GM12878 (cell line): ENCODE results near the gene TBL1XR1. TPM values are rescaled to one million over a fixed set of nuclear protein-coding genes. Genes with fewer than 3 reads are reported as not detected.

Experiments
- ATAC-seq: fragments of 200-7000 bp; cut with Tn5 transposase; 3 replicates; pipeline ENCODE4 v1.9.1; 2020; ENCODE audit warnings: mild to moderate bottlenecking, moderate library complexity
- BruUV-seq: library from RNA; stranded (reverse); fragments of 400-500 nt; replicated peaks from 2 replicates; lab custom pipeline; 2021; lab: Mats Ljungman, UMichigan
- CTCF ChIA-PET: fragments of 300-600 bp; sonication (Branson Sonifier 250); formaldehyde crosslinking; extraction: SDS; loops from one replicate; lab custom pipeline; 2021; ENCODE audit warnings: inconsistent platforms; lab: Yijun Ruan, JAX
- POLR2A ChIA-PET: fragments of 350-600 bp; formaldehyde crosslinking; extraction: SDS; loops from one replicate; lab custom pipeline; 2021; ENCODE audit warnings: inconsistent platforms; lab: Charles Lee
- RAD21 ChIA-PET: fragments of 300-600 bp; sonication (Branson Sonifier 250); formaldehyde crosslinking; loops from one replicate; lab custom pipeline; 2023; ENCODE audit warnings: antibody characterized with exemption; ENCODE audit not compliant: unreplicated experiment; lab: Charles Lee
- SMC1A ChIA-PET: fragments of 300-600 bp; sonication (Branson Sonifier 250); formaldehyde crosslinking; loops from one replicate; lab custom pipeline; 2023; ENCODE audit not compliant: unreplicated experiment, uncharacterized antibody; lab: Charles Lee
- DNase-seq: peaks from one replicate; pipeline ENCODE4 v3.0.0-alpha.2; 2011; ENCODE audit warnings: low read depth, low spot score
- FAIRE-seq: peaks from 3 replicates; lab custom pipeline; 2011; peaks lifted over from hg19 to GRCh38; lab: Jason Lieb, UNC
- H2AFZ ChIP-seq: 2 replicates; pipeline ENCODE4 v1.6.0; 2011; ENCODE audit warnings: low read depth, low read length, control low read depth; ENCODE audit not compliant: control insufficient read depth
- H3K27ac ChIP-seq: 2 replicates; pipeline ENCODE4 v1.5.1; 2011; ENCODE audit warnings: control low read depth; ENCODE audit not compliant: control insufficient read depth, insufficient read depth
- H3K27me3 ChIP-seq, 2 experiments: replicated peaks in 1 of 2; 2 replicates each; pipeline versions ENCODE4 v1.6.0 to v1.6.1; 2011; ENCODE audit warnings: low read length in 1 of 2; ENCODE audit not compliant: control insufficient read depth in 2 of 2, insufficient read depth in 2 of 2
- H3K36me3 ChIP-seq, 2 experiments: 2 replicates each; pipeline ENCODE4 v1.5.1; 2011; ENCODE audit warnings: low read length in 1 of 2; ENCODE audit not compliant: control insufficient read depth in 2 of 2, insufficient read depth in 2 of 2
- H3K4me1 ChIP-seq: 2 replicates; pipeline ENCODE4 v1.6.1; 2011; ENCODE audit warnings: mild to moderate bottlenecking, low read length, moderate library complexity, mixed read lengths; ENCODE audit not compliant: control insufficient read depth, insufficient read depth
- H3K4me2 ChIP-seq: 2 replicates; pipeline ENCODE4 v1.6.0; 2011; ENCODE audit warnings: control low read depth; ENCODE audit not compliant: control insufficient read depth, insufficient read depth
- H3K4me3 ChIP-seq: fragments of 200-600 bp; sonication (generic); 2 replicates; pipeline ENCODE4 v1.5.1; 2016
- H3K79me2 ChIP-seq: 2 replicates; pipeline ENCODE4 v1.6.0; 2011; ENCODE audit warnings: low read length; ENCODE audit not compliant: control insufficient read depth, insufficient read depth
- H3K9ac ChIP-seq: 2 replicates; pipeline ENCODE4 v1.8.0; 2011; ENCODE audit warnings: low read length, control low read depth, mixed read lengths; ENCODE audit not compliant: control insufficient read depth, insufficient read depth
- H3K9me3 ChIP-seq: replicated peaks from 3 replicates; pipeline ENCODE4 v1.5.1; 2011; ENCODE audit warnings: mild to moderate bottlenecking, low read length; ENCODE audit not compliant: control insufficient read depth, insufficient read depth
- H4K20me1 ChIP-seq: 2 replicates; pipeline ENCODE4 v1.6.0; 2011; ENCODE audit not compliant: control insufficient read depth, insufficient read depth
- BHLHE40 ChIP-seq, 2 experiments: fragments of 450-650 bp in 1 of 2; IDR thresholded peaks; 2 replicates each; pipeline ENCODE4 v1.6.1; 2011 to 2017; ENCODE audit warnings: low read depth in 2 of 2, borderline replicate concordance in 1 of 2, improper control_type of control experiment in 1 of 2, low read length in 1 of 2, mild to moderate bottlenecking in 1 of 2
- CBX5 ChIP-seq: sonication (generic); IDR thresholded peaks from 2 replicates; pipeline ENCODE4 v1.6.1; 2016; ENCODE audit warnings: low read depth, moderate library complexity, mild to moderate bottlenecking, inconsistent platforms
- CEBPB ChIP-seq, 2 experiments: fragments of 150-350 bp in 1 of 2; IDR thresholded peaks; 2 replicates each; pipeline ENCODE4 v1.6.1; 2012 to 2014; ENCODE audit warnings: low read depth in 2 of 2, low read length in 2 of 2, borderline replicate concordance in 1 of 2, inconsistent platforms in 1 of 2
- CREB1 ChIP-seq: IDR thresholded peaks from 2 replicates; pipeline ENCODE4 v1.6.1; 2012; ENCODE audit warnings: low read depth, mild to moderate bottlenecking, inconsistent platforms
- DPF2 ChIP-seq: fragments of 450-650 bp; IDR thresholded peaks from 2 replicates; pipeline ENCODE4 v1.6.1; 2017; ENCODE audit warnings: mild to moderate bottlenecking
- EGR1 ChIP-seq, 2 experiments: IDR thresholded peaks; 1 replicate in 1 of 2; 2 replicates in 1 of 2; pipeline ENCODE4 v1.6.1; 2011 to 2012; ENCODE audit warnings: low read depth in 2 of 2, low read length in 2 of 2, borderline replicate concordance in 1 of 2, mild to moderate bottlenecking in 1 of 2, moderate library complexity in 1 of 2
- ETV6 ChIP-seq, 2 experiments: fragments of 450-650 bp in 1 of 2; IDR thresholded peaks in 1 of 2; conservative IDR thresholded peaks in 1 of 2; 2 replicates each; pipeline ENCODE4 v1.6.1; 2014; ENCODE audit warnings: antibody characterized with exemption in 1 of 2, borderline replicate concordance in 1 of 2, low read depth in 1 of 2, mild to moderate bottlenecking in 1 of 2, moderate library complexity in 1 of 2
- EZH2 ChIP-seq: IDR thresholded peaks from 2 replicates; pipeline ENCODE4 v1.6.1; 2012; ENCODE audit warnings: low read depth, mild to moderate bottlenecking, control low read depth, inconsistent platforms, low read length, borderline replicate concordance; ENCODE audit not compliant: control insufficient read depth
- IRF4 ChIP-seq: IDR thresholded peaks from 2 replicates; pipeline ENCODE4 v1.6.1; 2011; ENCODE audit warnings: low read depth, low read length
- JUND ChIP-seq: IDR thresholded peaks from 2 replicates; pipeline ENCODE4 v1.6.1; 2012; ENCODE audit warnings: low read depth, mild to moderate bottlenecking, low read length, improper control_type of control experiment, moderate library complexity
- SRF ChIP-seq, 2 experiments: IDR thresholded peaks; 2 replicates each; pipeline ENCODE4 v1.6.1; 2011; ENCODE audit warnings: low read depth in 2 of 2, low read length in 2 of 2, mild to moderate bottlenecking in 1 of 2, moderate library complexity in 1 of 2
- SUZ12 ChIP-seq: fragments of 200-600 bp; sonication (generic); IDR thresholded peaks from one replicate; pipeline ENCODE4 v1.6.1; 2018; ENCODE audit warnings: antibody characterized with exemption, mild to moderate bottlenecking; ENCODE audit not compliant: unreplicated experiment
- WGBS: methylation state at CpG from one replicate; pipeline ENCODE4 v1.1.6; 2016; ENCODE audit warnings: low lambda C conversion rate; ENCODE audit not compliant: insufficient replicate concordance, insufficient coverage; ENCODE audit errors: missing lambda C conversion rate; 5-methylcytosine and 5-hydroxymethylcytosine counted together
- in situ Hi-C: fragments of 300-500 bp; cut with MboI; formaldehyde crosslinking; loops from 9 replicates; pipeline ENCODE4 v1.14.3; 2018; ENCODE audit warnings: mixed read lengths
- intact Hi-C: fragments of 100-400 bp; cut with micrococcal nuclease; formaldehyde crosslinking; loops from one replicate; pipeline ENCODE4 v1.14.2; 2022; ENCODE audit not compliant: unreplicated experiment
- polyA plus RNA-seq, 11 experiments: library from polyadenylated mRNA; depleted of rRNA in 4 of 11; unstranded in 6 of 11; stranded (reverse) in 5 of 11; fragments of >200 nt; fragmentation: Nextera tagmentation in 4 of 11; fragmentation: Illumina TruSeq in 1 of 11; extraction: Ambion mirVana in 4 of 11; extraction: Trizol in 1 of 11; gene quantifications; 1 replicate in 1 of 11; 2 replicates in 10 of 11; pipeline versions ENCODE4 v1.2.1 to v1.2.3, GENCODE V29; 2011 to 2016; ENCODE audit warnings: inconsistent platforms in 2 of 11, missing spikeins in 2 of 11, low read depth in 1 of 11
- total RNA-seq, 4 experiments: library from RNA; depleted of rRNA in 3 of 4; stranded (reverse); fragments of >200 nt in 3 of 4; fragmentation: Illumina TruSeq in 1 of 4; extraction: Trizol in 1 of 4; gene quantifications; 2 replicates each; pipeline versions ENCODE4 v1.2.1 to v1.2.3, GENCODE V29; 2013 to 2021
- TF ChIP-seq, protein P1 (sequence below): IDR thresholded peaks from 2 replicates; pipeline ENCODE4 v1.6.1; 2012; ENCODE audit warnings: low read depth, low read length, improper control_type of control experiment
- TF ChIP-seq, protein P2 (sequence below): IDR thresholded peaks from 2 replicates; pipeline ENCODE4 v1.6.1; 2011; ENCODE audit warnings: low read depth, mild to moderate bottlenecking, low read length, moderate library complexity, borderline replicate concordance; ENCODE audit errors: extremely low read depth
- TF ChIP-seq, protein P3 (sequence below): fragments of 450-650 bp; IDR thresholded peaks from 2 replicates; pipeline ENCODE4 v1.6.1; 2016; ENCODE audit warnings: mild to moderate bottlenecking
- TF ChIP-seq, protein P4 (sequence below): IDR thresholded peaks from 2 replicates; pipeline ENCODE4 v1.6.1; 2011; ENCODE audit warnings: low read depth, low read length, improper control_type of control experiment, borderline replicate concordance
- TF ChIP-seq, protein P5 (sequence below): fragments of 450-650 bp; IDR thresholded peaks from 2 replicates; pipeline ENCODE4 v1.6.1; 2017; ENCODE audit warnings: mild to moderate bottlenecking, moderate library complexity

TBL1XR1 gene
- total and polyA plus RNA-seq, 10 of the 15 experiments (the other 5 are each of a cell fraction or from before 2014, with no cell fraction given) = 13.0 to 115 (median 60.4) TPM

DNA sequence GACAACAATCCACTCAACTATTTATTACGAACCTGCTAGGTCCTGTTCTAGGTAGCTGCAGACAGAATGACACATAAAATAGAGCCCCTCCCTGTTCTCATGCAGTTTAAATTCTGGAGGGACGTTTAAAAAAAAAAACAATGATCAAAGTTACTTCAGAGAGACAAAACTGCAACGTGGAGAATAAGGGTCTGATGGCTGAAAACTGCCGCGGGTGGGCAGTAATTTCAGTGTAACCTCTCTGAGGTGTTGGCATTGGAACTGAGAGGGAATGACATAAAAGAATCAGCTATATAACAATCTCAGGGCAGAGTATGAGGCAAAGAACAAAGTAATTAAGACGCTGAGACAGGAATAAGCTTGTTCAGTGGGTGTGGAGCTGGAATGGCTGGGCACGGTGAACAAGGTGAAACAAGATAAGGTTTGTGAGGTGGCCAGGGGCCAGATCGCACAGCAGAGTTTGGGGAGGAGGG is 19.5 kb downstream of the TBL1XR1 start:
- H3K9ac ChIP-seq = no peak overlapping the region
- ATAC-seq = no peak
- H3K79me2 ChIP-seq = peaks cover 90% of the 10 kb centered on the region
- RAD21 ChIA-PET = no interaction called here
- no peaks in the 10 kb centered on the region for H3K9me3 ChIP-seq
- no peaks in the 10 kb centered on the region for H4K20me1 ChIP-seq
- BruUV-seq = no TSS peak
- no peak overlapping the region for H3K4me2 ChIP-seq
- H3K36me3 ChIP-seq = peaks cover 0 to 3% of the 10 kb centered on the region in 2 experiments; a peak in 2 of 4 replicates
- H3K27ac ChIP-seq = no peak overlapping the region
- SMC1A ChIA-PET = interaction anchor here (1.0 kb wide), 1 partner anchor 8 kb away, joined by 3 read pairs; no protein-coding TSS in a partner anchor
- WGBS = 76% methylated on average over 8 of the region's 8 CpGs
- H3K4me1 ChIP-seq = no peaks in the 10 kb centered on the region
- intact Hi-C loops (no loop called here), in situ Hi-C loops (no loop called here)
- FAIRE-seq = no peak
- CTCF ChIA-PET = no interaction called here
- POLR2A ChIA-PET = no interaction called here
- no peak overlapping the region for H2AFZ ChIP-seq
- no peak for DNase-seq
- H3K4me3 ChIP-seq = no peak overlapping the region
- H3K27me3 ChIP-seq = no peaks in the 10 kb centered on the region
- TF ChIP-seq, protein P1, sequence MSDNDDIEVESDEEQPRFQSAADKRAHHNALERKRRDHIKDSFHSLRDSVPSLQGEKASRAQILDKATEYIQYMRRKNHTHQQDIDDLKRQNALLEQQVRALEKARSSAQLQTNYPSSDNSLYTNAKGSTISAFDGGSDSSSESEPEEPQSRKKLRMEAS = no peak
- TF ChIP-seq EGR1 (IDR thresholded peaks at IDR 0.05; ENCODE audit: borderline replicate concordance in 1 of 2, low read depth in 2 of 2, low read length in 2 of 2) (no peak), SRF (IDR thresholded peaks at IDR 0.05; ENCODE audit: low read depth in 2 of 2, low read length in 2 of 2) (no peak), BHLHE40 (IDR thresholded peaks at IDR 0.05; ENCODE audit: borderline replicate concordance in 1 of 2, low read depth in 2 of 2, low read length in 1 of 2) (no peak), CBX5 (no peak), CREB1 (no peak), JUND (no peak), EZH2 (no peak), CEBPB (IDR thresholded peaks at IDR 0.05; ENCODE audit: borderline replicate concordance in 1 of 2, low read depth in 2 of 2, low read length in 2 of 2) (no peak), IRF4 (no peak), DPF2 (no peak), SUZ12 (no peak), ETV6 (conservative IDR thresholded peaks at IDR 0.05 in 1 of 2, IDR thresholded peaks at IDR 0.05 in 1 of 2; ENCODE audit: borderline replicate concordance in 1 of 2, low read depth in 1 of 2) (no peak)
- TF ChIP-seq, protein P2, sequence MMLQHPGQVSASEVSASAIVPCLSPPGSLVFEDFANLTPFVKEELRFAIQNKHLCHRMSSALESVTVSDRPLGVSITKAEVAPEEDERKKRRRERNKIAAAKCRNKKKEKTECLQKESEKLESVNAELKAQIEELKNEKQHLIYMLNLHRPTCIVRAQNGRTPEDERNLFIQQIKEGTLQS = no peak
- TF ChIP-seq, protein P3, sequence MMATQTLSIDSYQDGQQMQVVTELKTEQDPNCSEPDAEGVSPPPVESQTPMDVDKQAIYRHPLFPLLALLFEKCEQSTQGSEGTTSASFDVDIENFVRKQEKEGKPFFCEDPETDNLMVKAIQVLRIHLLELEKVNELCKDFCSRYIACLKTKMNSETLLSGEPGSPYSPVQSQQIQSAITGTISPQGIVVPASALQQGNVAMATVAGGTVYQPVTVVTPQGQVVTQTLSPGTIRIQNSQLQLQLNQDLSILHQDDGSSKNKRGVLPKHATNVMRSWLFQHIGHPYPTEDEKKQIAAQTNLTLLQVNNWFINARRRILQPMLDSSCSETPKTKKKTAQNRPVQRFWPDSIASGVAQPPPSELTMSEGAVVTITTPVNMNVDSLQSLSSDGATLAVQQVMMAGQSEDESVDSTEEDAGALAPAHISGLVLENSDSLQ = no peak
- TF ChIP-seq, protein P4, sequence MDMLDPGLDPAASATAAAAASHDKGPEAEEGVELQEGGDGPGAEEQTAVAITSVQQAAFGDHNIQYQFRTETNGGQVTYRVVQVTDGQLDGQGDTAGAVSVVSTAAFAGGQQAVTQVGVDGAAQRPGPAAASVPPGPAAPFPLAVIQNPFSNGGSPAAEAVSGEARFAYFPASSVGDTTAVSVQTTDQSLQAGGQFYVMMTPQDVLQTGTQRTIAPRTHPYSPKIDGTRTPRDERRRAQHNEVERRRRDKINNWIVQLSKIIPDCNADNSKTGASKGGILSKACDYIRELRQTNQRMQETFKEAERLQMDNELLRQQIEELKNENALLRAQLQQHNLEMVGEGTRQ = no peak
- TF ChIP-seq, protein P5, sequence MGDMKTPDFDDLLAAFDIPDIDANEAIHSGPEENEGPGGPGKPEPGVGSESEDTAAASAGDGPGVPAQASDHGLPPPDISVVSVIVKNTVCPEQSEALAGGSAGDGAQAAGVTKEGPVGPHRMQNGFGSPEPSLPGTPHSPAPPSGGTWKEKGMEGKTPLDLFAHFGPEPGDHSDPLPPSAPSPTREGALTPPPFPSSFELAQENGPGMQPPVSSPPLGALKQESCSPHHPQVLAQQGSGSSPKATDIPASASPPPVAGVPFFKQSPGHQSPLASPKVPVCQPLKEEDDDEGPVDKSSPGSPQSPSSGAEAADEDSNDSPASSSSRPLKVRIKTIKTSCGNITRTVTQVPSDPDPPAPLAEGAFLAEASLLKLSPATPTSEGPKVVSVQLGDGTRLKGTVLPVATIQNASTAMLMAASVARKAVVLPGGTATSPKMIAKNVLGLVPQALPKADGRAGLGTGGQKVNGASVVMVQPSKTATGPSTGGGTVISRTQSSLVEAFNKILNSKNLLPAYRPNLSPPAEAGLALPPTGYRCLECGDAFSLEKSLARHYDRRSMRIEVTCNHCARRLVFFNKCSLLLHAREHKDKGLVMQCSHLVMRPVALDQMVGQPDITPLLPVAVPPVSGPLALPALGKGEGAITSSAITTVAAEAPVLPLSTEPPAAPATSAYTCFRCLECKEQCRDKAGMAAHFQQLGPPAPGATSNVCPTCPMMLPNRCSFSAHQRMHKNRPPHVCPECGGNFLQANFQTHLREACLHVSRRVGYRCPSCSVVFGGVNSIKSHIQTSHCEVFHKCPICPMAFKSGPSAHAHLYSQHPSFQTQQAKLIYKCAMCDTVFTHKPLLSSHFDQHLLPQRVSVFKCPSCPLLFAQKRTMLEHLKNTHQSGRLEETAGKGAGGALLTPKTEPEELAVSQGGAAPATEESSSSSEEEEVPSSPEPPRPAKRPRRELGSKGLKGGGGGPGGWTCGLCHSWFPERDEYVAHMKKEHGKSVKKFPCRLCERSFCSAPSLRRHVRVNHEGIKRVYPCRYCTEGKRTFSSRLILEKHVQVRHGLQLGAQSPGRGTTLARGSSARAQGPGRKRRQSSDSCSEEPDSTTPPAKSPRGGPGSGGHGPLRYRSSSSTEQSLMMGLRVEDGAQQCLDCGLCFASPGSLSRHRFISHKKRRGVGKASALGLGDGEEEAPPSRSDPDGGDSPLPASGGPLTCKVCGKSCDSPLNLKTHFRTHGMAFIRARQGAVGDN = no peak
